SK-N-MC (cell line): Measurements from ENCODE around the gene NEUROD2.

Experiments used
- EZH2 ChIP-seq: fragments of 200-600 bp; sonication (generic); IDR thresholded peaks from one replicate; pipeline ENCODE4 v1.6.1; 2017; ENCODE audit warnings: antibody characterized with exemption
- POLR2AphosphoS5 ChIP-seq: IDR thresholded peaks from 2 replicates; pipeline ENCODE4 v1.6.1; 2012; ENCODE audit warnings: mild to moderate bottlenecking, low read depth, low read length, borderline replicate concordance

DNA sequence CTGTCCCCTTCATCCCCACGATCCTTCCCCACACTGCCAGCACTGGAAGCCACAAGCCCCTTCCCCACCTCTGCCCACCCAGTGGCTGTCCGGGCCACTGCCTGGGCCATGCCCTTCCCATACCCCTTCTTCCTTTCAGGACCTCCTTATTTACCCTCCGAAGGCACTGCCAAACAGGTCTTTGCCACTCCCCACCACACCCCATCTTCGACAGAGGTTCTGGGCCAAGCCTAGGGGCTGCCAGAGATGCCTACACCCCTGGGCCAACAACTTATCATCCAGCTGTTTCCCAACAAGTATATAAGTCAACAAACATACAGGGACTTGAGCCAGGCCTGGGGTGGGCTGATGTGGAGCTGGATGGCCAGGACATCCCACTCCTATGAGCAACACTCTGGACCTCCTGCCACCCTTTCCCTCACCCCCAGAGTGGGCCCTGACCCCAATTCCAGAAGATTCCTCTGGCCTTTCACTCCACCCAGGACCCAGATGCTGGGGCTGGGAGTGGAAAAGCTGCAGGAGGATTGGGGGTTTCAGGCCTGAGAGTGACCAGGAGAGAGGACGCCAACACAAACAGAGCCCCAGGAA is 17.6 kb upstream of the NEUROD2 start:
- TF ChIP-seq EZH2 (no peak), POLR2AphosphoS5 (no peak)
